SK-N-SH treated with all-trans-retinoic acid at 6 μM for 48 hours (cell line): ENCODE data around the gene MARCHF11.

Source experiments
- ARNTL ChIP-seq: fragments of 450-650 bp; formaldehyde crosslinking; IDR thresholded peaks from 2 replicates; pipeline ENCODE4 v1.5.0; 2020; ENCODE audit warnings: low read depth, mild to moderate bottlenecking, moderate library complexity, borderline replicate concordance
- ESRRG ChIP-seq: fragments of 250-450 bp; sonication (Bioruptor Pico); IDR thresholded peaks from 2 replicates; pipeline ENCODE4 v1.6.1; 2021; ENCODE audit warnings: mild to moderate bottlenecking
- ISL1 ChIP-seq: fragments of 250-450 bp; sonication (Bioruptor Pico); IDR thresholded peaks from 2 replicates; pipeline ENCODE4 v2.1.2; 2022; ENCODE audit warnings: mild to moderate bottlenecking, moderate library complexity
- OSR1 ChIP-seq: fragments of 250-450 bp; sonication (Bioruptor Pico); IDR thresholded peaks from 2 replicates; pipeline ENCODE4 v1.8.0; 2022; ENCODE audit warnings: moderate library complexity, mild to moderate bottlenecking, inconsistent platforms
- PATZ1 ChIP-seq: fragments of 250-450 bp; sonication (Bioruptor Pico); IDR thresholded peaks from 2 replicates; pipeline ENCODE4 v1.8.0; 2020; ENCODE audit warnings: mild to moderate bottlenecking, moderate library complexity, borderline replicate concordance
- PPARA ChIP-seq: fragments of 250-450 bp; sonication (Bioruptor Pico); IDR thresholded peaks from 2 replicates; pipeline ENCODE4 v1.5.0; 2020; ENCODE audit warnings: mild to moderate bottlenecking, borderline replicate concordance
- ZC3H10 ChIP-seq: fragments of 250-450 bp; sonication (Bioruptor Pico); IDR thresholded peaks from 2 replicates; pipeline ENCODE4 v1.5.1; 2021; ENCODE audit warnings: mild to moderate bottlenecking, moderate library complexity
- ZFP30 ChIP-seq: fragments of 450-650 bp; formaldehyde crosslinking; IDR thresholded peaks from 2 replicates; pipeline ENCODE4 v1.5.0; 2022; ENCODE audit warnings: mild to moderate bottlenecking, moderate library complexity
- ZNF8 ChIP-seq: fragments of 450-650 bp; formaldehyde crosslinking; IDR thresholded peaks from 2 replicates; pipeline ENCODE4 v1.5.0; 2020; ENCODE audit warnings: mild to moderate bottlenecking, moderate library complexity

- TF ChIP-seq ZNF8 (CRISPR knock-in tag) (no peak), ESRRG (no peak), PATZ1 (no peak), ZFP30 (CRISPR knock-in tag) (no peak), PPARA (CRISPR knock-in tag) (no peak), OSR1 (CRISPR knock-in tag) (no peak), ARNTL (CRISPR knock-in tag) (no peak), ISL1 (CRISPR knock-in tag) (no peak), ZC3H10 (CRISPR knock-in tag) (no peak)
Observed at GRCh38 chr5:16128944-16129343, 50.6 kb downstream of the MARCHF11 start.
